ENCODE measurements around the gene ID1. TPM values are rescaled to one million over a fixed set of nuclear protein-coding genes. Genes with fewer than 3 reads are reported as not detected.
"Not testable (repeated sequence)": the region's sequence is repeated elsewhere in the genome, so short reads cannot be mapped to it uniquely, and the experiment has no call there.

ID1 gene
- total and polyA plus RNA-seq, 2 experiments from 2014 or later, result 221 to 479 TPM

DNA sequence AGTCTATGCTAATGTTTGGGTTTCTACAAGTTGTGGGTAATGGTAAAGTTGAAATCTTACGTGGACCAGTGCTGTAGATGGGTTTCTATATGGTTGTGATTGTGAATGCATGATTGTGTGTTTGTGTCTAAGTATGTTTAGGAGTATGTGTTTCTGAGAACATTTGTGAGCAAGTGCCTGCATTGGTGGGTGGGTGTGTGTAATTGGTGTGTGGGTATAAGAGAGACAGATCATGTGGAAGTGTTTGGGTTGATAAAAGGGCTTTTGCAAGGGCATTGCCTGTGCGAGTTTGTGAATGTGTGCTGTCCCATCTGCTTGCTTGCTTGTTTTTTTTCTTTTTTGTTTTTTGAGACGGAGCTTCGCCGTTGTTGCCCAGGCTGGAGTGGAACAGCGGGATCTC lies 25.8 kb upstream of the ID1 start (continued):
- TF ChIP-seq STAT1 (IDR thresholded peaks at IDR 0.05; ENCODE audit: unreplicated experiment) (no peak), EZH2 (IDR thresholded peaks at IDR 0.05; ENCODE audit: low read depth, unreplicated experiment) (no peak), POLR2AphosphoS5 (IDR thresholded peaks at IDR 0.05; ENCODE audit: low read depth) (no peak)
- TF ChIP-seq, protein P1, sequence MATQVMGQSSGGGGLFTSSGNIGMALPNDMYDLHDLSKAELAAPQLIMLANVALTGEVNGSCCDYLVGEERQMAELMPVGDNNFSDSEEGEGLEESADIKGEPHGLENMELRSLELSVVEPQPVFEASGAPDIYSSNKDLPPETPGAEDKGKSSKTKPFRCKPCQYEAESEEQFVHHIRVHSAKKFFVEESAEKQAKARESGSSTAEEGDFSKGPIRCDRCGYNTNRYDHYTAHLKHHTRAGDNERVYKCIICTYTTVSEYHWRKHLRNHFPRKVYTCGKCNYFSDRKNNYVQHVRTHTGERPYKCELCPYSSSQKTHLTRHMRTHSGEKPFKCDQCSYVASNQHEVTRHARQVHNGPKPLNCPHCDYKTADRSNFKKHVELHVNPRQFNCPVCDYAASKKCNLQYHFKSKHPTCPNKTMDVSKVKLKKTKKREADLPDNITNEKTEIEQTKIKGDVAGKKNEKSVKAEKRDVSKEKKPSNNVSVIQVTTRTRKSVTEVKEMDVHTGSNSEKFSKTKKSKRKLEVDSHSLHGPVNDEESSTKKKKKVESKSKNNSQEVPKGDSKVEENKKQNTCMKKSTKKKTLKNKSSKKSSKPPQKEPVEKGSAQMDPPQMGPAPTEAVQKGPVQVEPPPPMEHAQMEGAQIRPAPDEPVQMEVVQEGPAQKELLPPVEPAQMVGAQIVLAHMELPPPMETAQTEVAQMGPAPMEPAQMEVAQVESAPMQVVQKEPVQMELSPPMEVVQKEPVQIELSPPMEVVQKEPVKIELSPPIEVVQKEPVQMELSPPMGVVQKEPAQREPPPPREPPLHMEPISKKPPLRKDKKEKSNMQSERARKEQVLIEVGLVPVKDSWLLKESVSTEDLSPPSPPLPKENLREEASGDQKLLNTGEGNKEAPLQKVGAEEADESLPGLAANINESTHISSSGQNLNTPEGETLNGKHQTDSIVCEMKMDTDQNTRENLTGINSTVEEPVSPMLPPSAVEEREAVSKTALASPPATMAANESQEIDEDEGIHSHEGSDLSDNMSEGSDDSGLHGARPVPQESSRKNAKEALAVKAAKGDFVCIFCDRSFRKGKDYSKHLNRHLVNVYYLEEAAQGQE (IDR thresholded peaks at IDR 0.05; ENCODE audit: unreplicated experiment), result no peak

DNA sequence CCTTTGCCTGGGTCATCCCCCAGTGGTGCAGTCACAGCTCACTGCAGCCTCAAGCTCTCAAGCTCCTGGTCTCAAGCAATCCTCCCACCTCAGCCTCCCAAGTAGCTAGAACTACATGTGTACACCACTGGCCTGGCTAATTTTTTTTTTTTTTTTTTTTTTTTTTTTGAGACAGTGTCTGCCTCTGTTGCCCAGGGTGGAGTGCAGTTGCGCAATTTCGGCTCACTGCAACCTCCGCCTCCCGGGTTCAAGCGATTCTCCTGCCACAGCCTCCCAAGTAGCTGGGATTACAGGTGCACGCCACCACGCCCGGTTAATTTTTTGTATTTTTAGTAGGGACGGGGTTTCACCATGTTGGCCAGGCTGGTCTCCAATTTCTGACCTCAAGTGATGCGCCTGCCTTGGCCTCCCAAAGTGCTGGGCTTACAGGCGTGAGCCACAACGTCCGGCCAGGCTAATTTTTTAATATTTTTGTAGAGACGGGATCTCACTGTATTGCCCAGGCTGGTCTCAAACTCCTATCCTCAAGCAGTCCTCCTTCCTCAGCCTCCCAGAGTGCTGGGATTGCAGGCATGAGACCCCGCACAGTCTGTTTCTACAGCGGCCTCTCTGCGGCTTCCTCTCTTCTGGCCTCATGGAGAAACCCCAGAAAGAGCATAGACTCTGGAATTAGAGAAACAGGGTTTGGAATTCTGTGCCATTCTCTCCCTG lies 25.0 kb upstream of the ID1 start:
- H3K36me3 ChIP-seq (ENCODE audit: insufficient read depth); ATAC-seq; H3K4me2 ChIP-seq; H3K4me3 Mint-ChIP-seq; H2AFZ ChIP-seq; H3K79me2 ChIP-seq (replicated peaks; ENCODE audit: insufficient read depth); H3K9me2 ChIP-seq (ENCODE audit: insufficient read depth); H3K4me3 ChIP-seq; H4K20me1 ChIP-seq (replicated peaks; ENCODE audit: insufficient read depth); H3K27me3 ChIP-seq (ENCODE audit: insufficient read depth); DNase-seq (ENCODE audit: low spot score): not testable (repeated sequence)
- peaks cover 55% of the 10 kb centered on the region for H3K4me1 ChIP-seq (ENCODE audit: insufficient read depth)
- H3K27ac ChIP-seq (ENCODE audit: low read depth), result peak overlapping the region; percentile 95
- peaks cover 12% of the 10 kb centered on the region for H3K9me3 Mint-ChIP-seq
- H3K27me3 Mint-ChIP-seq (ENCODE audit: insufficient read depth, low read depth, poor library complexity), result peaks cover 15% of the 10 kb centered on the region
- peaks cover 45% of the 10 kb centered on the region for H3K4me1 Mint-ChIP-seq
- H3K27ac Mint-ChIP-seq, result peak overlapping the region; percentile 70
- peaks cover 22% of the 10 kb centered on the region for H3F3A ChIP-seq (replicated peaks; ENCODE audit: low read depth)
- H3K36me3 Mint-ChIP-seq (ENCODE audit: low read depth), result peaks cover 21% of the 10 kb centered on the region

DNA sequence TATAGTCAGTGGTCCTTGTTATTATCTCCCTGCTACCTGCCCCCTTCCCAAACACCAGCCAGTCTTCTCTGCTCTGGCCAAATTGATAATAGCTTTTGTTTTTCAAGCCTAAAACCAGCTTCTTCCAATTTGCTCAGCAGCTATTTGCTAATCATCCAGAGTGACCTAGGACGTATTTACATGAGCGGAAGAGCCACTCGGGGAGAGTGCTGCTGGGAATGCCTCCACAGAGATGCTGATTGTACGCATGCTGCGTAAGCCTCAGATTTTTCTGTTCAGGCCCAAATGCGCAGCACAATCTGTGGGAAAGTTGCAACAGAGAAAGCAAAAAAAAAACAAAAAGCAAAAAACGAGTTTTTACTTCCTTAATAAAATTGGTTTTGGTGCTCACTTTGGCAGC lies 24.4 kb upstream of the ID1 start:
- Histone ChIP-seq H3F3A (replicated peaks; ENCODE audit: low read depth) (peaks cover 22% of the 10 kb centered on the region), H3K4me1 (ENCODE audit: insufficient read depth) (peaks cover 51% of the 10 kb centered on the region), H3K79me2 (replicated peaks; ENCODE audit: insufficient read depth) (0 out of 2 replicates have a peak, but pooled peaks cover under 1% of the 10 kb centered on the region), H3K9me2 (ENCODE audit: insufficient read depth) (no peaks in the 10 kb centered on the region), H3K4me2 (peak overlapping the region; percentile 7), H3K27ac (ENCODE audit: low read depth) (peak overlapping the region; percentile 95), H3K4me3 (no peak overlapping the region), H3K36me3 (ENCODE audit: insufficient read depth) (no peaks in the 10 kb centered on the region), H3K27me3 (ENCODE audit: insufficient read depth) (no peaks in the 10 kb centered on the region), H2AFZ (no peak overlapping the region), H4K20me1 (replicated peaks; ENCODE audit: insufficient read depth) (no peaks in the 10 kb centered on the region)
- H3K36me3 Mint-ChIP-seq (ENCODE audit: low read depth), result peaks cover 24% of the 10 kb centered on the region
- peak overlapping the region; percentile 70 for H3K27ac Mint-ChIP-seq
- H3K4me3 Mint-ChIP-seq, result no peak overlapping the region
- H3K27me3 Mint-ChIP-seq (ENCODE audit: insufficient read depth, low read depth, poor library complexity), result peaks cover 13% of the 10 kb centered on the region
- ATAC-seq (peak; percentile 31), DNase-seq (ENCODE audit: low spot score) (peak; percentile 74)
- H3K9me3 Mint-ChIP-seq, result peaks cover 12% of the 10 kb centered on the region
- H3K4me1 Mint-ChIP-seq, result peaks cover 51% of the 10 kb centered on the region
- no peak for TF ChIP-seq ZNF331 (CRISPR knock-in tag; IDR thresholded peaks at IDR 0.05; ENCODE audit: low read depth)
- no peak for TF ChIP-seq EZH2 (IDR thresholded peaks at IDR 0.05; ENCODE audit: low read depth, unreplicated experiment)
- TF ChIP-seq CREB1 (CRISPR knock-in tag; IDR thresholded peaks at IDR 0.05; ENCODE audit: low read depth), result no peak
- TF ChIP-seq, protein P1 (IDR thresholded peaks at IDR 0.05; ENCODE audit: unreplicated experiment), result no peak
- TF ChIP-seq ZNF114 (CRISPR knock-in tag; IDR thresholded peaks at IDR 0.05), result no peak
- TF ChIP-seq STAT1 (IDR thresholded peaks at IDR 0.05; ENCODE audit: unreplicated experiment), result no peak
- no peak for TF ChIP-seq EZH2phosphoT487 (IDR thresholded peaks at IDR 0.05; ENCODE audit: unreplicated experiment)
- TF ChIP-seq JUNB (IDR thresholded peaks at IDR 0.05; ENCODE audit: unreplicated experiment), result no peak
- TF ChIP-seq, protein P2, sequence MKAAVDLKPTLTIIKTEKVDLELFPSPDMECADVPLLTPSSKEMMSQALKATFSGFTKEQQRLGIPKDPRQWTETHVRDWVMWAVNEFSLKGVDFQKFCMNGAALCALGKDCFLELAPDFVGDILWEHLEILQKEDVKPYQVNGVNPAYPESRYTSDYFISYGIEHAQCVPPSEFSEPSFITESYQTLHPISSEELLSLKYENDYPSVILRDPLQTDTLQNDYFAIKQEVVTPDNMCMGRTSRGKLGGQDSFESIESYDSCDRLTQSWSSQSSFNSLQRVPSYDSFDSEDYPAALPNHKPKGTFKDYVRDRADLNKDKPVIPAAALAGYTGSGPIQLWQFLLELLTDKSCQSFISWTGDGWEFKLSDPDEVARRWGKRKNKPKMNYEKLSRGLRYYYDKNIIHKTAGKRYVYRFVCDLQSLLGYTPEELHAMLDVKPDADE (IDR thresholded peaks at IDR 0.05), result no peak
- TF ChIP-seq, protein P3, sequence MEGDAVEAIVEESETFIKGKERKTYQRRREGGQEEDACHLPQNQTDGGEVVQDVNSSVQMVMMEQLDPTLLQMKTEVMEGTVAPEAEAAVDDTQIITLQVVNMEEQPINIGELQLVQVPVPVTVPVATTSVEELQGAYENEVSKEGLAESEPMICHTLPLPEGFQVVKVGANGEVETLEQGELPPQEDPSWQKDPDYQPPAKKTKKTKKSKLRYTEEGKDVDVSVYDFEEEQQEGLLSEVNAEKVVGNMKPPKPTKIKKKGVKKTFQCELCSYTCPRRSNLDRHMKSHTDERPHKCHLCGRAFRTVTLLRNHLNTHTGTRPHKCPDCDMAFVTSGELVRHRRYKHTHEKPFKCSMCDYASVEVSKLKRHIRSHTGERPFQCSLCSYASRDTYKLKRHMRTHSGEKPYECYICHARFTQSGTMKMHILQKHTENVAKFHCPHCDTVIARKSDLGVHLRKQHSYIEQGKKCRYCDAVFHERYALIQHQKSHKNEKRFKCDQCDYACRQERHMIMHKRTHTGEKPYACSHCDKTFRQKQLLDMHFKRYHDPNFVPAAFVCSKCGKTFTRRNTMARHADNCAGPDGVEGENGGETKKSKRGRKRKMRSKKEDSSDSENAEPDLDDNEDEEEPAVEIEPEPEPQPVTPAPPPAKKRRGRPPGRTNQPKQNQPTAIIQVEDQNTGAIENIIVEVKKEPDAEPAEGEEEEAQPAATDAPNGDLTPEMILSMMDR (conservative IDR thresholded peaks at IDR 0.05; ENCODE audit: low read depth in 2 of 2), result no peak
